Stimulated activated naive CD8-positive, alpha-beta T cell treated with anti-CD3 and anti-CD28 coated beads, Interleukin-15, Interleukin-2, amounts not matched to agents 100 ng/mL and 50 ng/mL, for 24 hours (primary cell): Measurements from ENCODE around the gene KIAA1217.

Source experiments
- H3K27ac Mint-ChIP-seq: one replicate; pipeline ENCODE4 v1.8.0; 2021; ENCODE audit warnings: mild to moderate bottlenecking, mixed read lengths
- H3K27me3 Mint-ChIP-seq: one replicate; pipeline ENCODE4 v1.8.0; 2021; ENCODE audit warnings: mixed read lengths
- H3K36me3 Mint-ChIP-seq: one replicate; pipeline ENCODE4 v1.8.0; 2021; ENCODE audit warnings: low read depth, mixed read lengths
- H3K4me1 Mint-ChIP-seq: one replicate; pipeline ENCODE4 v1.8.0; 2021; ENCODE audit warnings: low read depth, mixed read lengths
- H3K4me3 Mint-ChIP-seq: one replicate; pipeline ENCODE4 v1.8.0; 2021; ENCODE audit warnings: mild to moderate bottlenecking, mixed read lengths
- H3K9me3 Mint-ChIP-seq: one replicate; pipeline ENCODE4 v1.8.0; 2021; ENCODE audit warnings: mixed read lengths

KIAA1217 gene

GRCh38 chr10:24223953-24224352 lies 15.0 kb downstream of the KIAA1217 start:
- H3K27me3 Mint-ChIP-seq: no peaks in the 10 kb centered on the region
- H3K36me3 Mint-ChIP-seq: no peaks in the 10 kb centered on the region
- no peak overlapping the region for H3K4me3 Mint-ChIP-seq
- no peak overlapping the region for H3K27ac Mint-ChIP-seq
- no peaks in the 10 kb centered on the region for H3K4me1 Mint-ChIP-seq
- no peaks in the 10 kb centered on the region for H3K9me3 Mint-ChIP-seq

GRCh38 chr10:24228642-24229041 lies 19.7 kb downstream of the KIAA1217 start:
- Mint-ChIP-seq H3K36me3 (no peaks in the 10 kb centered on the region), H3K27me3 (no peaks in the 10 kb centered on the region), H3K4me3 (no peak overlapping the region), H3K9me3 (peaks cover 4% of the 10 kb centered on the region), H3K27ac (no peak overlapping the region), H3K4me1 (no peaks in the 10 kb centered on the region)

GRCh38 chr10:24229909-24230308 lies 21.0 kb downstream of the KIAA1217 start:
- Mint-ChIP-seq H3K9me3 (peaks cover 4% of the 10 kb centered on the region), H3K4me3 (no peak overlapping the region), H3K36me3 (no peaks in the 10 kb centered on the region), H3K27ac (no peak overlapping the region), H3K4me1 (no peaks in the 10 kb centered on the region), H3K27me3 (no peaks in the 10 kb centered on the region)

GRCh38 chr10:24231200-24231599 lies 22.3 kb downstream of the KIAA1217 start:
- H3K27me3 Mint-ChIP-seq: no peaks in the 10 kb centered on the region

GRCh38 chr10:24234784-24235183 lies 25.8 kb downstream of the KIAA1217 start:
- Mint-ChIP-seq H3K4me1 (no peaks in the 10 kb centered on the region), H3K36me3 (no peaks in the 10 kb centered on the region), H3K27me3 (peaks cover 22% of the 10 kb centered on the region), H3K4me3 (no peak overlapping the region), H3K9me3 (peaks cover 4% of the 10 kb centered on the region), H3K27ac (no peak overlapping the region)

More at GRCh38 chr10:24231200-24231599, 22.3 kb downstream of the KIAA1217 start:
- no peaks in the 10 kb centered on the region for H3K4me1 Mint-ChIP-seq
- H3K27ac Mint-ChIP-seq: no peak overlapping the region
- H3K9me3 Mint-ChIP-seq: peaks cover 4% of the 10 kb centered on the region
- H3K36me3 Mint-ChIP-seq: no peaks in the 10 kb centered on the region
- H3K4me3 Mint-ChIP-seq: no peak overlapping the region

GRCh38 chr10:24235471-24235870 lies 26.5 kb downstream of the KIAA1217 start:
- Mint-ChIP-seq H3K27me3 (peaks cover 26% of the 10 kb centered on the region), H3K4me1 (no peaks in the 10 kb centered on the region), H3K9me3 (peaks cover 4% of the 10 kb centered on the region), H3K36me3 (no peaks in the 10 kb centered on the region), H3K4me3 (no peak overlapping the region), H3K27ac (no peak overlapping the region)

- H3K4me1 Mint-ChIP-seq: no peaks in the 10 kb centered on the region
- H3K4me3 Mint-ChIP-seq: no peak overlapping the region
- peaks cover 26% of the 10 kb centered on the region for H3K27me3 Mint-ChIP-seq
- no peak overlapping the region for H3K27ac Mint-ChIP-seq
- no peaks in the 10 kb centered on the region for H3K9me3 Mint-ChIP-seq
- no peaks in the 10 kb centered on the region for H3K36me3 Mint-ChIP-seq
These were observed 29.0 kb downstream of the KIAA1217 start for GRCh38 chr10:24237801-24238395.

GRCh38 chr10:24238519-24239247 lies 29.7 kb downstream of the KIAA1217 start:
- Mint-ChIP-seq H3K36me3 (no peaks in the 10 kb centered on the region), H3K4me1 (no peaks in the 10 kb centered on the region), H3K27ac (no peak overlapping the region), H3K9me3 (no peaks in the 10 kb centered on the region), H3K4me3 (no peak overlapping the region), H3K27me3 (peaks cover 26% of the 10 kb centered on the region)

- Mint-ChIP-seq H3K27me3 (peaks cover 26% of the 10 kb centered on the region), H3K36me3 (no peaks in the 10 kb centered on the region), H3K4me3 (no peak overlapping the region), H3K4me1 (no peaks in the 10 kb centered on the region), H3K27ac (no peak overlapping the region), H3K9me3 (no peaks in the 10 kb centered on the region)
These were observed 30.5 kb downstream of the KIAA1217 start for GRCh38 chr10:24239289-24240040.

- Mint-ChIP-seq H3K36me3 (no peaks in the 10 kb centered on the region), H3K9me3 (no peaks in the 10 kb centered on the region), H3K4me1 (no peaks in the 10 kb centered on the region), H3K27me3 (peaks cover 26% of the 10 kb centered on the region), H3K27ac (no peak overlapping the region), H3K4me3 (no peak overlapping the region)
These were observed 31.3 kb downstream of the KIAA1217 start for GRCh38 chr10:24240041-24240751.

- Mint-ChIP-seq H3K36me3 (no peaks in the 10 kb centered on the region), H3K27ac (no peak overlapping the region), H3K9me3 (no peaks in the 10 kb centered on the region), H3K4me3 (no peak overlapping the region), H3K27me3 (peaks cover 29% of the 10 kb centered on the region), H3K4me1 (no peaks in the 10 kb centered on the region)
These were observed 32.6 kb downstream of the KIAA1217 start for GRCh38 chr10:24241536-24242040.

GRCh38 chr10:24242562-24242961 lies 33.6 kb downstream of the KIAA1217 start:
- Mint-ChIP-seq H3K4me1 (no peaks in the 10 kb centered on the region), H3K27ac (no peak overlapping the region), H3K27me3 (peaks cover 25% of the 10 kb centered on the region), H3K4me3 (no peak overlapping the region), H3K36me3 (no peaks in the 10 kb centered on the region), H3K9me3 (no peaks in the 10 kb centered on the region)

- Mint-ChIP-seq H3K4me1 (no peaks in the 10 kb centered on the region), H3K4me3 (no peak overlapping the region), H3K36me3 (no peaks in the 10 kb centered on the region), H3K27me3 (peaks cover 4% of the 10 kb centered on the region), H3K27ac (no peak overlapping the region), H3K9me3 (no peaks in the 10 kb centered on the region)
These were observed 37.4 kb downstream of the KIAA1217 start for GRCh38 chr10:24246365-24246764.

GRCh38 chr10:24247841-24248240 lies 38.9 kb downstream of the KIAA1217 start:
- peaks cover 6% of the 10 kb centered on the region for H3K27me3 Mint-ChIP-seq
- H3K4me3 Mint-ChIP-seq: no peak overlapping the region
- no peak overlapping the region for H3K27ac Mint-ChIP-seq
- no peaks in the 10 kb centered on the region for H3K36me3 Mint-ChIP-seq
- H3K4me1 Mint-ChIP-seq: no peaks in the 10 kb centered on the region
- no peaks in the 10 kb centered on the region for H3K9me3 Mint-ChIP-seq
